IPS DF 19.7 (cell line): ENCODE measurements around the gene SALL2.
A peak's percentile ranks its signal among the peaks of the same experiment; 100 is the strongest.

Experiments used
- DNase-seq: peaks from one replicate; pipeline ENCODE4 v3.0.0-alpha.2; 2013; ENCODE audit warnings: low read depth, low spot score

SALL2 gene

GRCh38 chr14:21528381-21529348, 2.5 kb upstream of the SALL2 start:
- DNase-seq = no peak

- no peak for DNase-seq
Observed at GRCh38 chr14:21527318-21527679, 1.2 kb upstream of the SALL2 start.

- no peak for DNase-seq
Observed at GRCh38 chr14:21526672-21527317, 649 bp upstream of the SALL2 start.

DNA sequence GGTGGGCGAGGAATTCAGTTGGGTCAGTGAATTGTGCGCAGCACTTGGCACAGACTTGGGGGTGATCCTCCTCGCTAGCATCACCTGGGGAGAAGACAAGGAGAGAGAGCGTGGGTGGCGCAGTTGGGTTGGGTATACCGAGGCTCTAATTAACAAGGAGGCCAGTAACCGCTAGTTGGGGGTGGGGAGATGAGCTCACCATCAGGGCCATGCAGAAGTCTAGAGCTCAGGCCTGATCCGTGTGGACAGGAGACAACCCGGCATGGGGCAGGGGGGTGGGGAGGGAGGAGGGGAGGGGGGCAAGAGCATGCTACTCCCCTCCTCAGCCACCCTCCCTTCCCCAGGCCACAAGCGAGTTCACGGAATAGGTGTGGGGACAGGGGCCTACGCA, 580 bp downstream of the SALL2 start:
- DNase-seq = no peak

DNA sequence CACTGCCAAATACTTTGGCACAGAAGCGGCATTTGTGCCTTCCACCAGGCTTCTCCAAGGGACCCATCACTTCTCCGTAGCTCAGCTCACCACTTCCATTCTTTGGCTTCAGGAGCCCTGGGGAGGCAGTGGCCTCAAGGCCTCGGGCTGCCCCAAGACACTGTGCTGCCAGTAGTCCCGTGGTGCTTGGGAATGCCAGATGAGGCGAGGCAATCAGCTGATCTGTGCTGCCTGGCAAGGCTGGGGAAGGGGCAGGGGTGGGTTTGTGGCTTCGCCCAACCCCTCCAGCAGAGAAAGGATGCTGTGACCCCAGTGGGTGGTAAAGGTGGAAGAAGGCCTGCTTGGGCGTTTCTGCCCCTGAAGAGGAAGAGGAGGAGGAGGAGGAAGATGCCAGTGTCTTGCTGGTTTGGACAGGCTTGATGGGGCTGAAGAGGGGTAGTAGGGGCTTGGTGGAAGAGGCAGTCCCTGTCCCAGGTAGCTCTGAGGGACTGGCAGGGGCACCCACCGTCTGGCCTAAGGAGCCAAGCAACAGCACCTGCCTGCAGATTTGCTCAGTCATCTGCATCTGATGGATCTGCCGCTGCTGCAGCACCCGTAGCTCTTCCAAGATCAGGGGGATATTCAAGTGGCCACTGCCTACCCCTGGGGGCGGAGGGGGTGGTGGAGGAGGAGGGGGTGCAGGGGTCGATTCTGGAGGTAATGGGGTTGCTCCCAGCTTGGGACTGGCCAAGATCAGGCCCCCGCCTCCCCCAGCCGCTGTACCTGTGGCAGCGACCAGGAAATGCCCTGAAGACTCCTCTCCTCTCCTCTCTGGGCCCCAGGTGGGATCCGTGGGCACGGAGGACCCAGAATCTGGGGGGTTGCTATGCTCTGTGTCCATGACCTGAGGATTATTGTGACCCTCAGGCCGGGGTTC, 1.3 kb downstream of the SALL2 start:
- DNase-seq = no peak

DNA sequence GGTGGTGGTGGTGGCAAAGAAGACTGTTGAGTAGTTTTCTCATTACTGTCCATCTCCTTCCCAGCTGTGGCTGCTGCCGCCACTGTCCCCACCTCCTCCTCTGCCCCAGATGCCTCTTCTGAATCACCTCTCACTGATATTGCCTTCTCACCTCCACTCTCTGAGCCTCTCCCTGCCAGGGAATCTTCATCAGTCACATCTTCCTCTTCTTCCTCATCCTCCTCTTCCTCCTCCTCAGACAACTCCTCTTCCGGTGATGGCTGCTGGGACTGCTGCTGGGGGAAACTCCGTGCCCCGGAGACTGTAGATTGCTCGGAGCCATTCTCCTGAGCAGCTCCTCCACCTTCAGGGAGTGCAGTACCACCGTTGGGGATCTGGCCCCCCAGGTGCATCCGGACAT, 2.9 kb downstream of the SALL2 start:
- DNase-seq = no peak

GRCh38 chr14:21521501-21521900, 4.6 kb downstream of the SALL2 start:
- DNase-seq = no peak

- DNase-seq = no peak
Observed at GRCh38 chr14:21520767-21521166, 5.4 kb downstream of the SALL2 start.

DNA sequence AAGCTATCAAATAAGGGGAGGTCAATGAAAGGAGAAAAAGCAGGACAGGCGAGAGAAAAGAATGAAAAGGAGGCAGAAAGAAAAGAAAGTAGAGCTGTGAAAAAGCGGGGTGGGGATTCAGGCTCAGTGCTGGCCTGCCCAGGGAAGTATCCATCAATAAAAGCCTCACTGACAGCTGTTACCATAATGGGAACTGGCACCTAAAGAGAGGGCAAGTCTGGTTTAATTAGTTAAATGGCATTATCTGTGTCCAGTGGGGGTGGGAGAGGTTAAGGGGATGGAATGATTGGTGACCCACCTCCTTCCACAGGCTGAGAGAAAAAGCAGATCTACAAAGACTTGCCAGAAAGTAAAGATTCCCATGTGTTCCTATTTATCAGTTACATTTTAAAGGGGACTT, 7.4 kb downstream of the SALL2 start:
- no peak for DNase-seq

- DNase-seq = no peak
Observed at GRCh38 chr14:21514341-21514740, 11.8 kb downstream of the SALL2 start.

- DNase-seq = peak; percentile 99
Observed at GRCh38 chr14:21510735-21511657, 15.2 kb downstream of the SALL2 start, which contains the start of gene METTL3. Gene METTL3, minus strand, starts transcription at chr14:21511340. Its CDS starts 117 bp downstream, at chr14:21511223.

DNA sequence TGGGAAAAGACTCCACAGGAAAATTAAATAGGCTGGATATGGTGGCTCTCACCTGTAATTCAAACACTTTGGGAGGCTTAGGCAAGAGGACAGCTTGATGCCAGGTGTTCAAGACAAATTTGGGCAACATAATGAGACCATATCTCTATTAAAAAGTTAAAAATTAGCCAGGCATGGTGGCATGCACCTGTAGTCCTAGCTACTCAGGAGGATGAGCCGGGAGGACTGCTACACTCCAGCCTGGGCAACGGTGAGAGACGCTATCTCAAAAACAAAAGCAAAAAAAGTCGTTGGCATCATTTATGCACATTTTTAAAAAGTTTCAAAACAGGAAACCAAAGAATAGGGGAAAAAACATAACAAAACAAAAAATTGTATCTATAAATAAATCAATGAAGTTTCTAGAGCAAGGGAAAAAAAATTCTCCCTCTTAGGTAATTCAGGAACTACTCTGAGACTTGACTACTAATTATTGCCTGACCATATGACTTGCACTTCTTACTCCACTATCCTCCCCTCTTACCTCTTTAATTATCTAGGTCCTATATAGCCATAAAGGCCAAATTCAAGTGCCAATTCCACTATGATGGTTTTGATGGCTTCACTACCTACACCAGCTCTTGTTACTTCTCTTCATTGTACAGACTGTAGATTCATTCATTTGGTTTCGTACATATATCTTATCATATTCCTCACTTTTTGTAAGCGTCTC, 16.6 kb downstream of the SALL2 start:
- DNase-seq = no peak

DNA sequence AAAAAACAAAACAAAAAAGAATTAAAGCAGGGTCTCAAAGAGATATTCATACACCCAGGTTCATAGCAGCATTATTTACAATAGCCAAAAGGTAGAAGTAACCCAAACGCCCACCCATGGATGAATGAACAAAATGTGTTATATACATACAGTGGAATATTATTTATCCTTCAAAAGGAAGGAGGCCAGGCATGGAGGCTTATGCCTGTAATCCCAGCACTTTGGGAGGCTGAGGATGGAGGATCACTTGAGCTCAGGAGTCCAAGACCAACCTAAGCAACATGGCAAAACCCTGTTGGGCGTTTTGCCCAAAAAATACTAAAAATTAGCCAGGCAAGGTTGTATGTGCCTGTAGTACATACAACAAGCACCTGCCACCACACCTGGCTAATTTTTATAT, 19.6 kb downstream of the SALL2 start:
- DNase-seq = no peak

DNA sequence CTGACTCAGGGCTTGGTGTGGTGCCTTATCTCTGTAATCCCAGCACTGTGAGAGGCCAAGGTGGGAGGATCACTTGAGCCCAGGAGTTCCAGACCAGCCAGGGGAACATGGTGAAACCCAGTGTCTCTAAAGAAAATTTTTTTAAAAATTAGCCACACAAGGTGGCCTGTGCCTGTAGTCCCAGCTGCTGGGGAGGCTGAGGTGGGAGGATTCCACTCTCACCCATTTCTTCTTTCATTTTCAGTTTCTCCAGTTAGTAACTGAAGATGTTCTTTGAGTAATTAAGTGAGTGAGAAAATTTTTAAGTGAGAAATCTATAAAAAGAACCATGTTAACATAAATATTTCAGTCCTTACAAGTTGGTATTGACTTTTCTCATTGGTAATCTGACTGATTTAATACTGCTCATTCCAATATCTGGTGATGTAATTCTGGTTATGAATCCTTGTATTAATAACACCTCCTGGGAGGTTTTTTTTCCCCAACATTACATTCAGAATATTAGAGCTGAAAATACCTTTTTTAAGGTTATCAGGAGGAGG, 21.1 kb downstream of the SALL2 start:
- no peak for DNase-seq

DNA sequence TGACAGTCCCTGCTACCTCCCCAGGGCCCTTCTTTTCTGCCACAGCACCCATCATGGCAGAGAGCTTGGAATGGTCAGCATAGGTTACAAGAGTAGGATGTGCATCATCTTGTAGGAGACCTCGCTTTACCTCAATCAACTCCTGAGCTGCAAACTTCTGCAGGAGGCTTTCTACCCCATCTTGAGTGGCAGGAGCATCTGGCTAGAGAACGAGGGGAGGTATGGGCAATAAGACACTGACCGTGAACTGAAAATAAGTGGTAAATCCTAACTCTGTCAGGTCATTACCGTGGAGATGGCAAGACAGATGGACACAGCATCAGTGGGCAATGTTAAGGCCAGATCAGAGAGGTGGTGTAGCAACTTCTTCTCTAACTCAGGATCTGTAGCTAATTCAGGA, 22.8 kb downstream of the SALL2 start:
- no peak for DNase-seq

DNA sequence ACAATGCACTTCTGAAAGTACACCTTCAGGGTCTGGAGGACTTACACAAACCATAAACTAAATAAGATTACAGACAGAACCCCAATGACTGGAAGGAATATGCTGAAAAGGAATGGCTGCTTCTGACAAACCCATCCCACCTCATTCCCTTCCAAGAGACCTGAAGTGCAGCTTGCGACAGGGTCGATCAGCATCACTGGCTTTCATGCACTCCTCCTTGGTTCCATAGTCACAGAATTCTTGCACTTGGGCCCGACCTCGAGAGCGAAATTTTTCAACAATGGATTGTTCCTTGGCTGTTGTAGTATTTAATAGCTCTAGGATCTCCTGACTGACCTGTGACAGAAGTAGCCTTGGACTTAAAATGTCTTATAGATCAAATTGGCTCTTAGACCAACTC, 24.6 kb downstream of the SALL2 start:
- DNase-seq = no peak

GRCh38 chr14:21498540-21499526, 27.3 kb downstream of the SALL2 start:
- DNase-seq = peak; percentile 40

DNA sequence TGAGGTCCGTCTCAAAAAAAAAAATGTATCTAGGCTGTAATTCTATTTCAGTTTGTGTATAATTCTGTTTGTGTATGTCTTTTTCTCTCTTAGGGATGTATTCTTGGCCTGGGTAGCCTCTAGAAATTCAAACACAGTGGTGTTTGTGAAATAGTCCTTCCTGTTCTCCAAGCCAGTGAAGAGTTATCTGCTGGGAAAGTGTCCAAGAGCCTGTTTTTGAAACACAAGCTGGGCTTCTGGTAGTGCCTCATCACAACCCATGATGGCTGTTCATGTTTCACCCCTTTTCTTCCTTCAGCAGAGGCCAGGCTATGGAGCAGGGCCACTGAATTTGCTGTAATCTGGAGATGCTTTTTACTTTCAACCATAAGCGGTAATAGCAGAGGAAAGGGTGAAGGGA, 29.7 kb downstream of the SALL2 start:
- DNase-seq = no peak
